SU-DHL-6 (cell line): ENCODE results near the gene FGD4.

Experiments
- H2AFZ ChIP-seq: fragments of 200-600 bp; sonication (generic); 2 replicates; pipeline ENCODE4 v1.6.1; 2014; ENCODE audit warnings: low read depth, mild to moderate bottlenecking, moderate library complexity, mixed read lengths, antibody characterized with exemption, low read length; ENCODE audit not compliant: severe bottlenecking
- H3F3A ChIP-seq: fragments of 200-600 bp; shearing (Covaris generic); 2 replicates; pipeline ENCODE4 v1.6.0; 2016; ENCODE audit warnings: antibody characterized with exemption, mild to moderate bottlenecking; ENCODE audit not compliant: insufficient read depth
- H3K27ac ChIP-seq: fragments of 200-600 bp; sonication (generic); 2 replicates; pipeline ENCODE4 v1.5.1; 2016; ENCODE audit warnings: low read depth, mild to moderate bottlenecking, low read length, moderate library complexity, mixed read lengths
- H3K27me3 ChIP-seq: fragments of 200-600 bp; sonication (generic), shearing (Covaris generic); 2 replicates; pipeline ENCODE4 v1.6.0; 2014; ENCODE audit warnings: mild to moderate bottlenecking, low read length
- H3K36me3 ChIP-seq: fragments of 200-600 bp; sonication (generic); 2 replicates; pipeline ENCODE4 v1.6.1; 2014; ENCODE audit warnings: mild to moderate bottlenecking, low read length, mixed read lengths
- H3K4me2 ChIP-seq: fragments of 300-600, 200-600 bp; shearing (Covaris generic), sonication (generic); 2 replicates; pipeline ENCODE4 v1.6.0; 2014; ENCODE audit warnings: low read length, low read depth, mild to moderate bottlenecking; ENCODE audit not compliant: poor library complexity, severe bottlenecking
- H3K4me3 ChIP-seq: fragments of 200-600 bp; sonication (generic); 2 replicates; pipeline ENCODE4 v1.5.1; 2014; ENCODE audit warnings: antibody characterized with exemption, low read length, mild to moderate bottlenecking, mixed read lengths; ENCODE audit not compliant: insufficient read depth, poor library complexity, severe bottlenecking
- H3K79me2 ChIP-seq: fragments of 200-600 bp; sonication (generic); 2 replicates; pipeline ENCODE4 v1.6.1; 2014; ENCODE audit warnings: mild to moderate bottlenecking, low read length, moderate library complexity; ENCODE audit not compliant: insufficient read depth
- H3K9ac ChIP-seq: fragments of 200-600 bp; sonication (generic); 2 replicates; pipeline ENCODE4 v1.7.0; 2014; ENCODE audit warnings: mild to moderate bottlenecking, low read length
- H3K9me2 ChIP-seq: fragments of 200-600 bp; sonication (generic); replicated peaks from 2 replicates; pipeline ENCODE4 v1.6.1; 2014; ENCODE audit warnings: low read length; ENCODE audit not compliant: insufficient read depth
- H3K9me3 ChIP-seq: fragments of 200-600 bp; sonication (generic); 2 replicates; pipeline ENCODE4 v1.6.1; 2014; ENCODE audit warnings: low read length, mixed read lengths; ENCODE audit not compliant: insufficient read depth
- H4K20me1 ChIP-seq: fragments of 200-600 bp; sonication (generic); 2 replicates; pipeline ENCODE4 v1.6.1; 2014; ENCODE audit warnings: low read depth, mild to moderate bottlenecking, antibody characterized with exemption, low read length, moderate library complexity, mixed read lengths
- CTCF ChIP-seq: fragments of 200-600 bp; sonication (generic); IDR thresholded peaks from one replicate; pipeline ENCODE4 v1.5.1; 2017; ENCODE audit warnings: antibody characterized with exemption, mild to moderate bottlenecking, low read length, moderate library complexity; ENCODE audit not compliant: insufficient read depth, poor library complexity, severe bottlenecking
- EZH2phosphoT487 ChIP-seq: fragments of 200-600 bp; sonication (generic), shearing (Covaris generic); conservative IDR thresholded peaks from 2 replicates; pipeline ENCODE4 v1.6.1; 2018; ENCODE audit warnings: mild to moderate bottlenecking, antibody characterized with exemption, low read length, moderate library complexity, mixed read lengths

Gene FGD4

GRCh38 chr12:32609966-32610365 lies 210.6 kb downstream of the FGD4 start:
- H3K27ac ChIP-seq = no peak overlapping the region
- H3K27me3 ChIP-seq = no peaks in the 10 kb centered on the region
- no peaks in the 10 kb centered on the region for H3K9me2 ChIP-seq
- no peak overlapping the region for H2AFZ ChIP-seq
- H3K9me3 ChIP-seq = no peaks in the 10 kb centered on the region
- H3K9ac ChIP-seq = no peak overlapping the region
- H4K20me1 ChIP-seq = no peaks in the 10 kb centered on the region
- no peaks in the 10 kb centered on the region for H3K36me3 ChIP-seq
- H3K79me2 ChIP-seq = no peaks in the 10 kb centered on the region
- no peak overlapping the region for H3K4me3 ChIP-seq
- H3K4me2 ChIP-seq = no peak overlapping the region
- H3F3A ChIP-seq = no peaks in the 10 kb centered on the region
- TF ChIP-seq EZH2phosphoT487 = no peak
- TF ChIP-seq CTCF = no peak

- Histone ChIP-seq H2AFZ (no peak overlapping the region), H3K36me3 (no peaks in the 10 kb centered on the region), H3F3A (no peaks in the 10 kb centered on the region), H3K9me3 (no peaks in the 10 kb centered on the region), H3K4me3 (no peak overlapping the region), H4K20me1 (no peaks in the 10 kb centered on the region), H3K4me2 (no peak overlapping the region), H3K9ac (no peak overlapping the region), H3K27ac (no peak overlapping the region), H3K79me2 (no peaks in the 10 kb centered on the region), H3K9me2 (no peaks in the 10 kb centered on the region), H3K27me3 (no peaks in the 10 kb centered on the region)
- TF ChIP-seq CTCF = no peak
- no peak for TF ChIP-seq EZH2phosphoT487
These were observed 212.6 kb downstream of the FGD4 start for GRCh38 chr12:32611986-32612385.

- no peak for TF ChIP-seq EZH2phosphoT487
- TF ChIP-seq CTCF = no peak
These were observed 213.6 kb downstream of the FGD4 start for GRCh38 chr12:32612658-32613614.

More at GRCh38 chr12:32612658-32613614, 213.6 kb downstream of the FGD4 start:
- no peaks in the 10 kb centered on the region for H3K36me3 ChIP-seq
- H3K27me3 ChIP-seq = no peaks in the 10 kb centered on the region
- H4K20me1 ChIP-seq = no peaks in the 10 kb centered on the region
- no peak overlapping the region for H2AFZ ChIP-seq
- no peaks in the 10 kb centered on the region for H3K79me2 ChIP-seq
- H3K4me3 ChIP-seq = no peak overlapping the region
- no peaks in the 10 kb centered on the region for H3K9me2 ChIP-seq
- no peak overlapping the region for H3K9ac ChIP-seq
- no peak overlapping the region for H3K27ac ChIP-seq
- no peak overlapping the region for H3K4me2 ChIP-seq
- H3K9me3 ChIP-seq = no peaks in the 10 kb centered on the region
- no peaks in the 10 kb centered on the region for H3F3A ChIP-seq
